NCI-H524 (cell line): ENCODE measurements around the gene HMCN2.
"Not testable (repeated sequence)": the region's sequence is repeated elsewhere in the genome, so short reads cannot be mapped to it uniquely, and the experiment has no call there.

Experiments
- DNase-seq, 2 experiments: peaks; one replicate each; lab custom pipeline; 2025; lab: John Stamatoyannopoulos, UW

Gene HMCN2

GRCh38 chr9:130263601-130264413, 1.8 kb upstream of the HMCN2 start:
- DNase-seq = peak in 1 of 2 experiments; percentile 26

- DNase-seq = no peak
Observed at GRCh38 chr9:130264414-130265350, 878 bp upstream of the HMCN2 start.

GRCh38 chr9:130266236-130267098, 907 bp downstream of the HMCN2 start:
- no peak for DNase-seq

GRCh38 chr9:130267930-130268329, 2.4 kb downstream of the HMCN2 start:
- DNase-seq = peak in 1 of 2 experiments; percentile 24

GRCh38 chr9:130268521-130269211, 3.1 kb downstream of the HMCN2 start:
- peak; percentile 91 to 96 for DNase-seq

- DNase-seq = no peak
Observed at GRCh38 chr9:130271473-130271872, 5.9 kb downstream of the HMCN2 start.

GRCh38 chr9:130275156-130275555, 9.6 kb downstream of the HMCN2 start:
- DNase-seq = no peak

GRCh38 chr9:130276121-130276520, 10.6 kb downstream of the HMCN2 start:
- DNase-seq = no peak

- no peak for DNase-seq
Observed at GRCh38 chr9:130276955-130277354, 11.4 kb downstream of the HMCN2 start.

GRCh38 chr9:130277525-130277924, 12.0 kb downstream of the HMCN2 start:
- not testable (repeated sequence) for DNase-seq

GRCh38 chr9:130283539-130284248, 18.1 kb downstream of the HMCN2 start:
- DNase-seq = no peak

GRCh38 chr9:130284249-130284625, 18.7 kb downstream of the HMCN2 start:
- DNase-seq = no peak

- DNase-seq = peak; percentile 19 to 67
Observed at GRCh38 chr9:130284690-130285089, 19.1 kb downstream of the HMCN2 start.

GRCh38 chr9:130285271-130285670, 19.7 kb downstream of the HMCN2 start:
- DNase-seq = no peak

GRCh38 chr9:130286072-130286770, 20.7 kb downstream of the HMCN2 start:
- no peak for DNase-seq

GRCh38 chr9:130286781-130287428, 21.3 kb downstream of the HMCN2 start:
- no peak for DNase-seq

GRCh38 chr9:130287736-130288135, 22.2 kb downstream of the HMCN2 start:
- peak; percentile 32 to 59 for DNase-seq

GRCh38 chr9:130288393-130288792, 22.8 kb downstream of the HMCN2 start:
- peak; percentile 24 to 36 for DNase-seq

GRCh38 chr9:130288926-130289690, 23.5 kb downstream of the HMCN2 start:
- peak in 1 of 2 experiments; percentile 48 for DNase-seq
